K562 (cell line): Measurements from ENCODE around the gene TMEM156. TPM values are rescaled to one million over a fixed set of nuclear protein-coding genes. Genes with fewer than 3 reads are reported as not detected.

Experiments used
- CHD4 ChIP-seq: fragments of 200-600 bp; sonication (generic); IDR thresholded peaks from 3 replicates; pipeline ENCODE4 v1.6.1; 2012; ENCODE audit warnings: low read depth, mild to moderate bottlenecking, mixed read lengths, low read length, inconsistent platforms; ENCODE audit not compliant: insufficient read depth, insufficient replicate concordance, poor library complexity, severe bottlenecking
- KDM2B ChIP-seq: fragments of 250-450 bp; sonication (Bioruptor Pico); IDR thresholded peaks from 2 replicates; pipeline ENCODE4 v1.8.0; 2021; ENCODE audit warnings: mild to moderate bottlenecking, moderate library complexity
- MEF2D ChIP-seq: conservative IDR thresholded peaks from 2 replicates; pipeline ENCODE4 v1.6.1; 2016; ENCODE audit warnings: low read depth, missing genetic modification characterization, missing compliant biosample characterization
- NFE2L1 ChIP-seq: fragments of 450-650 bp; IDR thresholded peaks from 2 replicates; pipeline ENCODE4 v1.6.1; 2016; ENCODE audit warnings: missing genetic modification characterization, low read depth, mild to moderate bottlenecking, missing compliant biosample characterization, moderate library complexity, borderline replicate concordance
- VEZF1 ChIP-seq: fragments of 200-800 bp; sonication (Bioruptor generic); IDR thresholded peaks from 2 replicates; pipeline ENCODE4 v1.6.1; 2017; ENCODE audit warnings: missing genetic modification characterization, missing compliant biosample characterization
- polyA plus RNA-seq, 8 experiments: library from polyadenylated mRNA; depleted of rRNA in 4 of 8; stranded (reverse) in 5 of 8; unstranded in 3 of 8; fragments of >200 nt; fragmentation: Nextera tagmentation in 2 of 8; fragmentation: Illumina TruSeq in 1 of 8; extraction: Ambion mirVana in 2 of 8; extraction: Trizol in 1 of 8; gene quantifications; 2 replicates each; pipeline versions ENCODE4 v1.2.1 to v1.2.3, GENCODE V29; 2011 to 2014; ENCODE audit warnings: inconsistent platforms in 1 of 8, missing spikeins in 1 of 8
- total RNA-seq, 7 experiments: library from RNA; depleted of rRNA in 6 of 7; stranded (reverse); fragments of >200 nt in 6 of 7; fragmentation: Illumina TruSeq in 2 of 7; extraction: Trizol in 2 of 7; gene quantifications; 2 replicates each; pipeline versions ENCODE4 v1.2.1 to v1.2.3, GENCODE V29; 2011 to 2021; ENCODE audit warnings: low replicate concordance in 1 of 7
- TF ChIP-seq, protein P1 (sequence below): fragments of 250-450 bp; sonication (Bioruptor Pico); IDR thresholded peaks from 2 replicates; pipeline ENCODE4 v1.5.0; 2021; ENCODE audit warnings: mild to moderate bottlenecking, borderline replicate concordance

TMEM156 gene
- total and polyA plus RNA-seq, 9 of the 15 experiments (the other 6 are each of a cell fraction or from before 2014, with no cell fraction given), result 3.5 to 9.6 (median 6.4) TPM

- TF ChIP-seq, protein P1, sequence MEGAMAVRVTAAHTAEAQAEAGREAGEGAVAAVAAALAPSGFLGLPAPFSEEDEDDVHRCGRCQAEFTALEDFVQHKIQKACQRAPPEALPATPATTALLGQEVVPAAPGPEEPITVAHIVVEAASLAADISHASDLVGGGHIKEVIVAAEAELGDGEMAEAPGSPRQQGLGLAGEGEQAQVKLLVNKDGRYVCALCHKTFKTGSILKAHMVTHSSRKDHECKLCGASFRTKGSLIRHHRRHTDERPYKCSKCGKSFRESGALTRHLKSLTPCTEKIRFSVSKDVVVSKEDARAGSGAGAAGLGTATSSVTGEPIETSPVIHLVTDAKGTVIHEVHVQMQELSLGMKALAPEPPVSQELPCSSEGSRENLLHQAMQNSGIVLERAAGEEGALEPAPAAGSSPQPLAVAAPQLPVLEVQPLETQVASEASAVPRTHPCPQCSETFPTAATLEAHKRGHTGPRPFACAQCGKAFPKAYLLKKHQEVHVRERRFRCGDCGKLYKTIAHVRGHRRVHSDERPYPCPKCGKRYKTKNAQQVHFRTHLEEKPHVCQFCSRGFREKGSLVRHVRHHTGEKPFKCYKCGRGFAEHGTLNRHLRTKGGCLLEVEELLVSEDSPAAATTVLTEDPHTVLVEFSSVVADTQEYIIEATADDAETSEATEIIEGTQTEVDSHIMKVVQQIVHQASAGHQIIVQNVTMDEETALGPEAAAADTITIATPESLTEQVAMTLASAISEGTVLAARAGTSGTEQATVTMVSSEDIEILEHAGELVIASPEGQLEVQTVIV (CRISPR knock-in tag), result no peak
- no peak for TF ChIP-seq KDM2B (CRISPR knock-in tag)
- TF ChIP-seq CHD4, result no peak
- no peak for TF ChIP-seq NFE2L1 (tag)
- TF ChIP-seq VEZF1 (CRISPR knock-in tag), result no peak
- TF ChIP-seq MEF2D (tag), result no peak
These were observed 46.7 kb downstream of the TMEM156 start (continued) for GRCh38 chr4:38985410-38986100.
